ENCODE results near the gene RFX4. TPM values are rescaled to one million over a fixed set of nuclear protein-coding genes. Genes with fewer than 3 reads are reported as not detected.

Gene RFX4
- total RNA-seq (2022; extraction: Qiagen RNA extraction; ENCODE audit: low read depth), result not detected in 5 replicates

DNA sequence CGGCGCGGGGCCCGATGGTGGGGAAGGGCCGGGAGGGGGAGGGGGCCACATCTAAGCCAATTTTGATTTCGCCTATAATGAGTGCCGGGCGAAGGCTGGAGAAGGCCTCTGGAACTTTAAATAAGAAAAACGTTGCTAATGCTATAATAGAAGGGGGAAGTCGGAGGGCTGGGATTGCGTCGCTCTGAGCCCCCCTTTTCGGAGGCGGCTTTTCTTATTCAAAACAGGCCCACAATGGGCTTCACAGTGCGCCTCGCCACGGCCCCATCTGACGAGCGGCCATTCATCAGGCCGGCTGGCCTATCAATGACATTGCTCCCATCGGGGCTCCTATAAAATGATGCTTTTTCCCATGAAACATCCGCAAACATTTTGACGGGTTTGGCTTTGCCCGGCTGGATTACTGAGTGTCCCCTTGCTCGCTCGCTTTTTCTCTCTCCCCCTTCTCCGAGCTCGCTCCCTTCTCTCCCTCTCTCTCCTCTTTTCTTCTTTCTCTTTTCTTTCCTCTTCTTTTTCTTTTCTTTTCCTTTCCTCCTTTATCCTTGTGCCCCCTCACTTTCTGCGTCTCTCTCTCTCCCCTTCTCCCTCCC, at the start of gene RFX4:
Gene RFX4 (plus strand): TSS at position 364 of the 590 bp plus-strand sequence. CDS start 317 bp downstream, outside the sequence.

DNA sequence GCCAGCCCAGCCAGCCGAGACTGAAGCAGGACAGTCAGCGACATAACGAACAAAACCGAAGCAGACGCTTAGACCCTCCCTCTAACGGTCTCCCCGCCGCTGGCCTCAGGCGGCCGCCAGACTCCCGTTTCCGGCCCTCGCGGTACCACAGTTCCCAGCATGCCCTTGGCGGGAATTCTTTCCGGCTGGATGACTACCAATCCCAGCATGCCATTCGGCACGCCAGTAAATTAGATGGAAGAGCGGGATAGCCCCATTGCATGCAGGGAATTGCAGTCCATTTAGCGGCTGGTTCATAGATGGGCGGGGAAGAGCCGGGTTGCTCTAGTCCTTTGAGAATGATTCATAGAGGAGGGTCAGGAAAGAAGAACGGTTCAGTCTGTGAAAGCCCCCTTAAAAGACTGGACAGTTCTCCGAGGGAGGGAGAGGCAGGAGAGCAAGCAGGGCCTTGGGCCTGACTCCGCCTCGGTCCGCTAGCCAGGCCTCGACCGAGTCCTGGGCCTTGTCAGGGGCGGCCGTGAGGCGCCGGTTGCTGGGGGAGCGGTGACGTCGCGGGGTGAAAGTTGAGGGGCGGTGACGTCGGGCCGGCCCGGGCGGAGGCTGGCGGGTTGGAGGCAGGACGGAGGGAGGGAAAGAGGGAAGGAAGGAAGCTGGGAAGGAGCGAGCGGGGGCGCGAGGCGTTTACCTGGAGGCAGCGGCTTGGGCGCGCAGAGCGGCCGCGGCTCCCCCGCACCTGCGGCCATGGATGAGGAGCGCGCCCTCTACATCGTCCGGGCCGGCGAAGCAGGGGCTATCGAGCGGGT, 191.4 kb downstream of the RFX4 start, which contains the start of gene RIC8B:
Gene RIC8B (plus strand): TSS at position 678 of the 803 bp plus-strand sequence. CDS start 64 bp downstream, at position 742.

Other genes with a start within 250 kb of the RFX4 start
- gene POLR3B, start 225.3 kb upstream of the RFX4 start, total RNA-seq (2022; extraction: Qiagen RNA extraction; ENCODE audit: low read depth), result 5.1 to 6.1 TPM (median 5.4 TPM) in 5 replicates
- 9.4 to 12.9 TPM (median 9.8 TPM) in 5 replicates for gene RIC8B, start 191.7 kb downstream of the RFX4 start, total RNA-seq (2022; extraction: Qiagen RNA extraction; ENCODE audit: low read depth)